HepG2 (cell line): ENCODE measurements around the gene EDN3. TPM values are rescaled to one million over a fixed set of nuclear protein-coding genes. Genes with fewer than 3 reads are reported as not detected.
A peak's percentile ranks its signal among the peaks of the same experiment; 100 is the strongest.
"Not testable (repeated sequence)": the region's sequence is repeated elsewhere in the genome, so short reads cannot be mapped to it uniquely, and the experiment has no call there.

Experiments
- ATAC-seq: fragments of 200-7000 bp; cut with Tn5 transposase; 3 replicates; pipeline ENCODE4 v1.9.1; 2020; ENCODE audit warnings: mild to moderate bottlenecking, moderate library complexity
- BruUV-seq: library from RNA; stranded (reverse); fragments of 400-500 nt; replicated peaks from 2 replicates; lab custom pipeline; 2021; lab: Mats Ljungman, UMichigan
- CTCF ChIA-PET: fragments of 300-600 bp; formaldehyde crosslinking; extraction: SDS; loops from one replicate; lab custom pipeline; 2021; ENCODE audit warnings: low total read pairs, inconsistent platforms, low intra/inter-chr PET ratio; lab: Yijun Ruan, JAX
- POLR2A ChIA-PET: fragments of 350-600 bp; sonication (Branson Sonifier 250); formaldehyde crosslinking; loops from one replicate; lab custom pipeline; 2020; ENCODE audit warnings: antibody characterized with exemption, inconsistent platforms; lab: Yijun Ruan, JAX
- DNase-seq: peaks from one replicate; pipeline ENCODE4 v3.0.0-alpha.2; 2015; ENCODE audit warnings: low spot score
- FAIRE-seq: peaks from 3 replicates; lab custom pipeline; 2011; peaks lifted over from hg19 to GRCh38; lab: Jason Lieb, UNC
- H2AFZ ChIP-seq: one replicate; pipeline ENCODE4 v1.6.1; 2011; ENCODE audit warnings: low read length, inconsistent platforms
- H3K27ac ChIP-seq: fragments of 300-600 bp; 3 replicates; pipeline ENCODE4 v1.8.0; 2011; ENCODE audit warnings: mixed run types, mild to moderate bottlenecking, mixed read lengths, low read length, inconsistent platforms; ENCODE audit not compliant: insufficient read depth; ENCODE audit errors: extremely low read length
- H3K27me3 ChIP-seq, 2 experiments: fragments of 200-600 bp in 1 of 2; 2 replicates in 1 of 2; 3 replicates in 1 of 2; pipeline versions ENCODE4 v1.6.0 to v1.8.0; 2011; ENCODE audit warnings: low read length in 2 of 2, mild to moderate bottlenecking in 2 of 2, moderate library complexity in 2 of 2, inconsistent platforms in 1 of 2; ENCODE audit not compliant: insufficient read depth in 2 of 2, control insufficient read depth in 1 of 2
- H3K36me3 ChIP-seq, 2 experiments: fragments of 200-600 bp in 1 of 2; replicated peaks in 1 of 2; 2 replicates in 1 of 2; 3 replicates in 1 of 2; pipeline versions ENCODE4 v1.5.1 to v1.8.0; 2011; ENCODE audit warnings: low read length in 2 of 2, inconsistent platforms in 1 of 2; ENCODE audit not compliant: insufficient read depth in 2 of 2, control insufficient read depth in 1 of 2
- H3K4me1 ChIP-seq: 2 replicates; pipeline ENCODE4 v1.5.1; 2012; ENCODE audit warnings: low read length, inconsistent platforms; ENCODE audit not compliant: insufficient read depth
- H3K4me2 ChIP-seq: 2 replicates; pipeline ENCODE4 v1.6.0; 2011; ENCODE audit warnings: low read depth, low read length, inconsistent platforms
- H3K4me3 ChIP-seq, 3 experiments: fragments of 200-600 bp in 1 of 3; sonication (generic), shearing (Covaris generic) in 1 of 3; replicated peaks in 1 of 3; 2 replicates each; pipeline ENCODE4 v1.5.1; 2011 to 2016; ENCODE audit warnings: low read length in 3 of 3, inconsistent platforms in 2 of 3, low read depth in 2 of 3, mild to moderate bottlenecking in 2 of 3, control low read depth in 1 of 3, mixed read lengths in 1 of 3; ENCODE audit not compliant: insufficient read depth in 1 of 3
- H3K79me2 ChIP-seq: one replicate; pipeline ENCODE4 v1.6.1; 2011; ENCODE audit warnings: low read length, inconsistent platforms; ENCODE audit not compliant: insufficient read depth
- H3K9ac ChIP-seq: 2 replicates; pipeline ENCODE4 v1.6.0; 2011; ENCODE audit warnings: mild to moderate bottlenecking, low read depth, low read length, inconsistent platforms; ENCODE audit not compliant: insufficient read depth
- H3K9me3 ChIP-seq: 2 replicates; pipeline ENCODE4 v1.5.1; 2012; ENCODE audit warnings: mild to moderate bottlenecking, low read length
- H4K20me1 ChIP-seq: 2 replicates; pipeline ENCODE4 v1.6.0; 2011; ENCODE audit warnings: inconsistent platforms, mild to moderate bottlenecking, low read length, moderate library complexity; ENCODE audit not compliant: insufficient read depth
- CREB1 ChIP-seq, 2 experiments: fragments of 450-650 bp in 1 of 2; IDR thresholded peaks; 2 replicates each; pipeline ENCODE4 v1.6.1; 2016 to 2017; ENCODE audit warnings: control low read depth in 1 of 2, mild to moderate bottlenecking in 1 of 2, missing compliant biosample characterization in 1 of 2, missing genetic modification characterization in 1 of 2
- FOXA1 ChIP-seq, 2 experiments: fragments of 450-650 bp in 1 of 2; sonication (generic) in 1 of 2; formaldehyde crosslinking in 1 of 2; IDR thresholded peaks; 2 replicates each; pipeline versions ENCODE4 v1.4.0 to v1.6.1; 2016 to 2020; ENCODE audit warnings: missing genetic modification reagents in 1 of 2
- KLF16 ChIP-seq, 2 experiments: sonication (generic) in 1 of 2; formaldehyde crosslinking in 1 of 2; IDR thresholded peaks; 2 replicates each; pipeline versions ENCODE4 v1.6.1 to v1.8.0; 2016 to 2023; ENCODE audit warnings: missing genetic modification reagents in 2 of 2, missing compliant biosample characterization in 1 of 2
- MNT ChIP-seq: fragments of 450-650 bp; IDR thresholded peaks from 2 replicates; pipeline ENCODE4 v1.6.1; 2016
- NONO ChIP-seq, 2 experiments: fragments of 450-650 bp in 1 of 2; sonication (generic) in 1 of 2; formaldehyde crosslinking in 1 of 2; IDR thresholded peaks in 1 of 2; conservative IDR thresholded peaks in 1 of 2; 2 replicates each; pipeline versions ENCODE4 v1.6.1 to v1.8.0; 2017 to 2022; ENCODE audit warnings: mild to moderate bottlenecking in 1 of 2, missing genetic modification reagents in 1 of 2, moderate library complexity in 1 of 2
- PHB2 ChIP-seq: fragments of 450-650 bp; IDR thresholded peaks from 2 replicates; pipeline ENCODE4 v1.6.1; 2018; ENCODE audit not compliant: partially characterized antibody
- PLRG1 ChIP-seq: fragments of 450-650 bp; conservative IDR thresholded peaks from 2 replicates; pipeline ENCODE4 v1.6.1; 2016
- RFXANK ChIP-seq: IDR thresholded peaks from 2 replicates; pipeline ENCODE4 v1.6.1; 2016
- TRIM22 ChIP-seq: fragments of 450-650 bp; IDR thresholded peaks from 2 replicates; pipeline ENCODE4 v1.6.1; 2017
- ZBED4 ChIP-seq: sonication (generic); formaldehyde crosslinking; IDR thresholded peaks from 2 replicates; pipeline ENCODE4 v1.4.0; 2020; ENCODE audit warnings: missing genetic modification reagents, borderline replicate concordance
- ZFYVE20 ChIP-seq: sonication (generic); formaldehyde crosslinking; IDR thresholded peaks from 2 replicates; pipeline ENCODE4 v1.8.0; 2023; ENCODE audit warnings: low read depth, mild to moderate bottlenecking, moderate library complexity, missing genetic modification reagents, borderline replicate concordance
- ZNF207 ChIP-seq: fragments of 450-650 bp; IDR thresholded peaks from 2 replicates; pipeline ENCODE4 v1.6.1; 2016; ENCODE audit warnings: antibody characterized with exemption, borderline replicate concordance
- ZNF282 ChIP-seq: fragments of 450-650 bp; IDR thresholded peaks from 2 replicates; pipeline ENCODE4 v1.6.1; 2018; ENCODE audit not compliant: partially characterized antibody
- ZNF644 ChIP-seq: IDR thresholded peaks from 2 replicates; pipeline ENCODE4 v1.6.1; 2016; ENCODE audit warnings: low read depth
- WGBS: methylation state at CpG from one replicate; pipeline ENCODE4 v1.1.6; 2017; ENCODE audit warnings: low lambda C conversion rate; 5-methylcytosine and 5-hydroxymethylcytosine counted together
- in situ Hi-C: cut with HindIII; loops from 2 replicates; pipeline ENCODE4 v1.10.0; 2017; ENCODE audit warnings: low pct_unique_long_range_greater_than_20kb; ENCODE audit not compliant: extremely low pct_ligation_motif_present
- intact Hi-C: fragments of 100-400 bp; cut with micrococcal nuclease; formaldehyde crosslinking; loops from one replicate; pipeline ENCODE4 v1.10.0; 2022; ENCODE audit not compliant: unreplicated experiment
- polyA plus RNA-seq, 8 experiments: library from polyadenylated mRNA; depleted of rRNA in 3 of 8; stranded (reverse) in 7 of 8; unstranded in 1 of 8; fragments of >200 nt; fragmentation: Illumina TruSeq in 4 of 8; extraction: Trizol in 4 of 8; gene quantifications; 2 replicates each; pipeline versions ENCODE4 v1.2.1 to v1.2.3, GENCODE V29; 2011 to 2016; ENCODE audit warnings: low read depth in 4 of 8, missing spikeins in 1 of 8, mixed read lengths in 1 of 8; ENCODE audit not compliant: insufficient read depth in 1 of 8
- total RNA-seq, 5 experiments: library from RNA; depleted of rRNA; stranded (reverse); fragments of >200 nt; fragmentation: Illumina TruSeq; extraction: Trizol; gene quantifications; 2 replicates each; pipeline ENCODE4 v1.2.3, GENCODE V29; 2016; ENCODE audit warnings: low read depth in 1 of 5

Gene EDN3
- total and polyA plus RNA-seq, 2 of the 13 experiments (the other 11 are each of a cell fraction or from before 2014, with no cell fraction given) = not detected

- TF ChIP-seq ZBED4 (no peak), ZNF644 (CRISPR knock-in tag) (no peak), RFXANK (CRISPR knock-in tag) (no peak), KLF16 (CRISPR knock-in tag; IDR thresholded peaks at IDR 0.05) (no peak)
- TF ChIP-seq, all 625 proteins: peak for 0
Observed at GRCh38 chr20:59340201-59340885, 39.9 kb downstream of the EDN3 start (continued).

- H3K4me1 ChIP-seq; DNase-seq; H4K20me1 ChIP-seq; H2AFZ ChIP-seq; H3K27me3 ChIP-seq; H3K9me3 ChIP-seq; ATAC-seq; H3K36me3 ChIP-seq; CTCF ChIA-PET; H3K79me2 ChIP-seq; H3K4me2 ChIP-seq; POLR2A ChIA-PET; in situ Hi-C loops; H3K9ac ChIP-seq; H3K27ac ChIP-seq; BruUV-seq; H3K4me3 ChIP-seq; intact Hi-C loops; TF ChIP-seq CREB1 (CRISPR knock-in tag; IDR thresholded peaks at IDR 0.05); FOXA1 (CRISPR knock-in tag; IDR thresholded peaks at IDR 0.05); NONO (CRISPR knock-in tag; conservative IDR thresholded peaks at IDR 0.05): not testable (repeated sequence)
- 34% methylated on average over 4 of the region's 4 CpGs for WGBS
- FAIRE-seq = peak; percentile 89
- TF ChIP-seq MNT = peak; percentile 64
- peak; percentile 93; the same call in 1 of the 2 replicates for TF ChIP-seq PLRG1
- peak; percentile 6; the same call in 1 of the 2 replicates for TF ChIP-seq CREB1 (IDR thresholded peaks at IDR 0.05)
- peak; percentile 96 for TF ChIP-seq ZNF282
- peak; percentile 81 for TF ChIP-seq PHB2
- peak; percentile 93; the same call in 1 of the 2 replicates for TF ChIP-seq TRIM22
- TF ChIP-seq ZNF207 = peak; percentile 85; the same call in 1 of the 2 replicates
- peak; percentile 66 for TF ChIP-seq FOXA1 (IDR thresholded peaks at IDR 0.05)
- peak; percentile 94; the same call in 1 of the 2 replicates for TF ChIP-seq NONO (IDR thresholded peaks at IDR 0.05)
- 0 out of 2 replicates have a peak, but pooled peaks have one; percentile 61 for TF ChIP-seq ZFYVE20 (CRISPR knock-in tag)
Observed at GRCh38 chr20:59341285-59342022, 41.0 kb downstream of the EDN3 start.
